Jurkat, Clone E6-1 (cell line): ENCODE measurements around the gene CTCFL.

ENCODE experiments used
- DNase-seq: peaks from one replicate; pipeline ENCODE4 v3.0.0-alpha.2; 2011; ENCODE audit warnings: low read depth, low spot score
- H3K4me3 ChIP-seq: 2 replicates; pipeline ENCODE4 v1.5.1; 2011; ENCODE audit warnings: mild to moderate bottlenecking, low read length, control low read depth, moderate library complexity

Gene CTCFL

GRCh38 chr20:57471496-57472372 is 53.2 kb downstream of the CTCFL start:
- DNase-seq, result no peak
- no peak overlapping the region for H3K4me3 ChIP-seq

- no peak overlapping the region for H3K4me3 ChIP-seq
- no peak for DNase-seq
Measured at GRCh38 chr20:57470666-57471495, 54.1 kb downstream of the CTCFL start.

- no peak overlapping the region for H3K4me3 ChIP-seq
- no peak for DNase-seq
Measured at GRCh38 chr20:57470212-57470522, 54.8 kb downstream of the CTCFL start.

GRCh38 chr20:57469418-57470211 is 55.3 kb downstream of the CTCFL start:
- no peak for DNase-seq
- H3K4me3 ChIP-seq, result no peak overlapping the region

GRCh38 chr20:57468523-57469417 is 56.2 kb downstream of the CTCFL start:
- no peak for DNase-seq
- no peak overlapping the region for H3K4me3 ChIP-seq

GRCh38 chr20:57467742-57468141 is 57.2 kb downstream of the CTCFL start:
- H3K4me3 ChIP-seq, result no peak overlapping the region
- DNase-seq, result no peak

GRCh38 chr20:57465943-57466342 is 59.0 kb downstream of the CTCFL start:
- no peak overlapping the region for H3K4me3 ChIP-seq
- no peak for DNase-seq

GRCh38 chr20:57465486-57465885 is 59.5 kb downstream of the CTCFL start:
- DNase-seq, result no peak
- H3K4me3 ChIP-seq, result no peak overlapping the region

- no peak for DNase-seq
- H3K4me3 ChIP-seq, result no peak overlapping the region
Measured at GRCh38 chr20:57464642-57465211, 60.2 kb downstream of the CTCFL start.

GRCh38 chr20:57462781-57463180 is 62.2 kb downstream of the CTCFL start:
- no peak overlapping the region for H3K4me3 ChIP-seq
- no peak for DNase-seq

- DNase-seq, result no peak
- no peak overlapping the region for H3K4me3 ChIP-seq
Measured at GRCh38 chr20:57461726-57462125, 63.2 kb downstream of the CTCFL start.

- DNase-seq, result no peak
- H3K4me3 ChIP-seq, result no peak overlapping the region
Measured at GRCh38 chr20:57460781-57461465, 64.0 kb downstream of the CTCFL start.

GRCh38 chr20:57459897-57460296 is 65.0 kb downstream of the CTCFL start:
- no peak overlapping the region for H3K4me3 ChIP-seq
- no peak for DNase-seq

GRCh38 chr20:57459278-57459677 is 65.7 kb downstream of the CTCFL start:
- no peak overlapping the region for H3K4me3 ChIP-seq
- DNase-seq, result no peak

GRCh38 chr20:57458400-57459160 is 66.4 kb downstream of the CTCFL start:
- DNase-seq, result no peak

GRCh38 chr20:57457243-57458095 is 67.5 kb downstream of the CTCFL start:
- DNase-seq, result no peak
- H3K4me3 ChIP-seq, result no peak overlapping the region

More at GRCh38 chr20:57458400-57459160, 66.4 kb downstream of the CTCFL start:
- H3K4me3 ChIP-seq, result no peak overlapping the region
